WI38 (cell line): Measurements from ENCODE around the gene MRPS18B.
"Not testable (repeated sequence)": the region's sequence is repeated elsewhere in the genome, so short reads cannot be mapped to it uniquely, and the experiment has no call there.

Experiments used
- H3K4me3 ChIP-seq: 2 replicates; pipeline ENCODE4 v1.5.1; 2011; ENCODE audit warnings: low read depth, mild to moderate bottlenecking, control low read depth, low read length
- TF ChIP-seq, protein P1 (sequence below): IDR thresholded peaks from 2 replicates; pipeline ENCODE4 v1.5.1; 2012; ENCODE audit warnings: low read depth, mild to moderate bottlenecking, control low read depth, low read length

Gene MRPS18B

GRCh38 chr6:30655743-30656094 lies 38.1 kb downstream of the MRPS18B start:
- TF ChIP-seq, protein P1, sequence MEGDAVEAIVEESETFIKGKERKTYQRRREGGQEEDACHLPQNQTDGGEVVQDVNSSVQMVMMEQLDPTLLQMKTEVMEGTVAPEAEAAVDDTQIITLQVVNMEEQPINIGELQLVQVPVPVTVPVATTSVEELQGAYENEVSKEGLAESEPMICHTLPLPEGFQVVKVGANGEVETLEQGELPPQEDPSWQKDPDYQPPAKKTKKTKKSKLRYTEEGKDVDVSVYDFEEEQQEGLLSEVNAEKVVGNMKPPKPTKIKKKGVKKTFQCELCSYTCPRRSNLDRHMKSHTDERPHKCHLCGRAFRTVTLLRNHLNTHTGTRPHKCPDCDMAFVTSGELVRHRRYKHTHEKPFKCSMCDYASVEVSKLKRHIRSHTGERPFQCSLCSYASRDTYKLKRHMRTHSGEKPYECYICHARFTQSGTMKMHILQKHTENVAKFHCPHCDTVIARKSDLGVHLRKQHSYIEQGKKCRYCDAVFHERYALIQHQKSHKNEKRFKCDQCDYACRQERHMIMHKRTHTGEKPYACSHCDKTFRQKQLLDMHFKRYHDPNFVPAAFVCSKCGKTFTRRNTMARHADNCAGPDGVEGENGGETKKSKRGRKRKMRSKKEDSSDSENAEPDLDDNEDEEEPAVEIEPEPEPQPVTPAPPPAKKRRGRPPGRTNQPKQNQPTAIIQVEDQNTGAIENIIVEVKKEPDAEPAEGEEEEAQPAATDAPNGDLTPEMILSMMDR, result no peak
- H3K4me3 ChIP-seq, result no peak overlapping the region

- no peak overlapping the region for H3K4me3 ChIP-seq
- TF ChIP-seq, protein P1, result no peak
Measured at GRCh38 chr6:30656513-30656912, 38.9 kb downstream of the MRPS18B start.

GRCh38 chr6:30657454-30657853 lies 39.8 kb downstream of the MRPS18B start:
- H3K4me3 ChIP-seq, result no peak overlapping the region
- TF ChIP-seq, protein P1, result no peak

GRCh38 chr6:30657922-30658321 lies 40.3 kb downstream of the MRPS18B start:
- not testable (repeated sequence) for H3K4me3 ChIP-seq

- TF ChIP-seq, protein P1, result no peak
- H3K4me3 ChIP-seq, result no peak overlapping the region
Measured at GRCh38 chr6:30664994-30665767, 47.5 kb downstream of the MRPS18B start.

DNA sequence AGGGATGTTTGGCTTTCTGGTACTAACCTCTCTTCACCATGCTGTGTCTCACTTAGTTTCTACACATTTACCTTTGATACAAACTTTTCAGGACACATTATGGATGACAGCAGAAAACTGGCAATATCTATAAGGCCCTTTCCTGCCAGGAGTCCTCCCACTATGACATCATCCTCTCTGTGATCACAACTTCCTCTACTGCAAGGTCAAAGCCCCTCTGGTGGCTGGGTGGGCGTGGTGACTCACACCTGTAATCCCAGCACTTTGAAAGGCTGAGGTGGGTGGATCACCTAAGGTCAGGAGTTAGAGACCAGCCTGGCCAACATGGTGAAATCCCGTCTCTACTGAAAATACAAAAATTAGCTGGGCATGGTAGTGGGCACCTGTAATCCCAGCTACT lies 48.7 kb downstream of the MRPS18B start:
- not testable (repeated sequence) for H3K4me3 ChIP-seq

DNA sequence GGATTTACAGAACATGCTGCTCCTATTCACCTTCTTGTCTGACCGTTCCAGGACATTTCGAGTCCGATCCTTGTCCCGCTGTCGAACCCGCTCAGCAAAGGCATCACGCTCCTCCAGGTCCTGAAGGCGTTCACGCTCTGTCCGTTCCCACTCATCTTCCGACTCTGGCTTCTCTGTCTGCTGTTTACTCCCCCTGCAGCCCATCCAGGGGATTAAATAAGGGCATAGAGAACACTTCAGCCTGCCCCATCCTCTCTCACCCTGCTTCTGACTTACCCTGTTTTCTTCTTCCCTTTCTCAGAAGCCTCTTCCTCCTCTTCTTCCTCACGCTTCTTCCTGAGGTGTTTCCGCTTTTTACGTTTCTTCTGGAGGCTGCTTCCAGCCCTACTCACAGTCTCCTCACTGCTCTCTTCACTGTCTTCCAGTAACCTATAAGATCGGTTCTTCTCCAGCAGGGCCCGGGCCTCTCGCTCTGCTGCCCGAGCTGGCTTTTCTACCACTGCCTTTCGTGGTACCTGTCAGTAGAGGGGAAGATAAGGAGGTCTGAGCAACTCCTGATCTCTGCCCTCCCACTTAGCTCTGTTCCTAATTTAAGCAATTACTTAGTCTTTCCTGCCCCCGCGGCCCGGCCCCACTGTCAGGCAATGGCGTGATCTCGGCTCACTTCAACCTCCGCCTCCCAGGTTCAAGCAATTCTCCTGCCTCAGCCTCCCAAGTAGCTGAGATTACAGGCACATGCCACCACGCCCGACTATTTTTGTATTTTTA lies 53.3 kb downstream of the MRPS18B start:
- no peak overlapping the region for H3K4me3 ChIP-seq
- TF ChIP-seq, protein P1, result peak; percentile 6; the same call in 1 of the 2 replicates

GRCh38 chr6:30672445-30673253 lies 55.0 kb downstream of the MRPS18B start, which contains the start of gene DHX16:
TSS of gene DHX16 (minus strand) at chr6:30673006. CDS start at chr6:30672841, 165 bp downstream.
- peak within 1 kb of the TSS; percentile 98 for H3K4me3 ChIP-seq
- TF ChIP-seq, protein P1, result peak; percentile 80
